IPS DF 4.7 (cell line): ENCODE data around the gene SNCAIP.
"Not testable (repeated sequence)": the region's sequence is repeated elsewhere in the genome, so short reads cannot be mapped to it uniquely, and the experiment has no call there.

ENCODE experiments used
- DNase-seq: peaks from one replicate; pipeline ENCODE4 v3.0.0-alpha.2; 2013; ENCODE audit warnings: low spot score; ENCODE audit errors: extremely low read depth

SNCAIP gene

DNA sequence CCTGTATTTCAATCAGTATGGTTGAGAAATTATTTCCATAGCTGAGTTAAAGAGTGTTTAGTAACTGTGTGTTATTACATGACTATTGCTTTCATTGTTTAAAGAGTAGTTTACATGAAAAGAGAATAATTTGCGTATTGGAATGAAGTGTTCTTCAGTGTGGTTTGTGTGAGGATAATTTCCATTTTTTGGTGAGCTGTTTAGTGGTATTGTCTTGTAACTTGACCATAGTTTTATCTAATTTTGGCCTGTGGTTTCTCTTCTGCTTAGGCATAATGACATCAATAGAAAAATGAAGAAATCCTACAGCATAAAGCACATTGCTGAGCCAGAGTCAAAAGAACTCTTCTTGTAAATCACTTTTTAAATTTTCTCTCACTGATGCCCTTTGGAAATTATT lies 151.2 kb downstream of the SNCAIP start:
- no peak for DNase-seq

GRCh38 chr5:122464191-122464590 lies 152.2 kb downstream of the SNCAIP start:
- no peak for DNase-seq

DNA sequence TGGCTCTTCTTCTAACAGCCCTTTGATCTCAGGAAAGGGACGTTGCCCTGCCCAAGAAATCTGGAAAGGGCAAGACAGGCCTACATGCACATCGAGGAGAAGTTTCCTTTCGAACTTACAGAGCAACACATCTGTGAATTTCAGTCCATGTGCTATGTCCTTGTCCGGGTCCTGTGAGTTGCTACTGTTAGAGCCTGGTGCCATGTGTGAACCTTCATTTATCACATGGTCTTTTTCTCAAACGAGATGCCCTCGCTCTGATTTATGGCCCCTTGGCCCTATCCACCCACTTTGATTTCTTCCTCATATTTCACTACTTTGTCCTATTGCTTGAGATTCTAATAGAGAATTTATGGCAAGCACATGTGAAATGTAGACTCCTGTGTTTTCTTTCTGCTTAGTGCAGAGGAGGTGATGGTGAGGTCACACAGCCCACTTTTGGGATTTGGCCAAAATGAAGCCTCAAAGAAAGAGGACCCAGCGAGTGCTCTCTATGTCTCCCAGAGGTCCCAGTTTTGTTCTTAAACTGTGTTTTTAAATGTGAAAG lies 153.1 kb downstream of the SNCAIP start:
- no peak for DNase-seq

- DNase-seq, result no peak
Observed at GRCh38 chr5:122465994-122466393, 154.0 kb downstream of the SNCAIP start.

- no peak for DNase-seq
Observed at GRCh38 chr5:122468351-122469116, 156.5 kb downstream of the SNCAIP start.

GRCh38 chr5:122469384-122469919 lies 157.4 kb downstream of the SNCAIP start:
- DNase-seq, result no peak

- DNase-seq, result no peak
Observed at GRCh38 chr5:122470365-122470764, 158.3 kb downstream of the SNCAIP start.

DNA sequence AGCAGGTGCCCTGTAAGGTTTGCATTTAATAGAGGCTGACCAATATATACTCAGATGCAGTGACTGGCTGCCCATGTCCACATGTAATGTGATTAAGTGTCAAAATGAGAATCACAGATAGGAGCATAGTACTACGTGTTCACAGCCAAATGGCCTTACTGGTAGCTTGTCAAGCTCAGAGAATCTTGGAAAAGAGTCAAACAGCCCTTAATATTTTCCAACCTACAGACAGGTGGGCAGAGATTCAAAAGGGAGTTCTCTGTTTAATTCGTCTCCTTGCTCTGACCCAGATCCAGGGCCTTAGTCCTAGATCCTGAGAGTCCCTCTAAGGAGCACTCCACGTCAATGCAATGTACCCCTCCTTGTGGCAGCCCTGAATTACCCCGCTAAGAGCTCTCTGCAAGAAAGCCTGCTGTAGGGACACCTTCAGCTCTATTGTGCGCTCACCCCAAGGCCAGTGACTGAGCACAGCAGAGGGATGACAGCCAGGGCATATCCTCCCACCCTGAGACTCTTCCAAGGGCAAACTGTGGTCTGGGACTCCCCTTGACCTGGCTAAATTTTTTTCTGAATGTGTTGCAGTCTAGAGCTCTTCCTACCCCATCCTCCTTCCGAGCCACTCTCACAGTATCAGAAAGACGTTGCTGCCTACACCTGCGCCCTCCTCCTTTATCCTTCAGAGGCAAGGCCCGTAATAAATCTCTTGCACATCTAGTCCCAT lies 159.2 kb downstream of the SNCAIP start:
- DNase-seq, result no peak

DNA sequence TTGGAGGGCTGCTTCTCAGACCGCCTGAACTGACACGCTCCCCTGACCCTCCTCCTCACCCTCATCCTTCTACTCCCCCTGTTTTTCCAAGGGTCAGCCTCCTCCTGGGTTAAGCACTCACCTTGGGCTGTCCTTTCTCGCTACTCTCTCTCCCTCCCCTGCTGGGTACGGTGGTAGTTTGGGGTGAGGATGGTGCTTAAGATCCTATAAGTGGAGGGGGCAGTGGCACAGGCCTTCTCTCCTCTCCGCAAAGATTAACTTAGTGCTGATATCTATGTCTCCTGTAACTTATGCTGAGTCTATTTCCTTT lies 159.7 kb downstream of the SNCAIP start:
- no peak for DNase-seq

DNA sequence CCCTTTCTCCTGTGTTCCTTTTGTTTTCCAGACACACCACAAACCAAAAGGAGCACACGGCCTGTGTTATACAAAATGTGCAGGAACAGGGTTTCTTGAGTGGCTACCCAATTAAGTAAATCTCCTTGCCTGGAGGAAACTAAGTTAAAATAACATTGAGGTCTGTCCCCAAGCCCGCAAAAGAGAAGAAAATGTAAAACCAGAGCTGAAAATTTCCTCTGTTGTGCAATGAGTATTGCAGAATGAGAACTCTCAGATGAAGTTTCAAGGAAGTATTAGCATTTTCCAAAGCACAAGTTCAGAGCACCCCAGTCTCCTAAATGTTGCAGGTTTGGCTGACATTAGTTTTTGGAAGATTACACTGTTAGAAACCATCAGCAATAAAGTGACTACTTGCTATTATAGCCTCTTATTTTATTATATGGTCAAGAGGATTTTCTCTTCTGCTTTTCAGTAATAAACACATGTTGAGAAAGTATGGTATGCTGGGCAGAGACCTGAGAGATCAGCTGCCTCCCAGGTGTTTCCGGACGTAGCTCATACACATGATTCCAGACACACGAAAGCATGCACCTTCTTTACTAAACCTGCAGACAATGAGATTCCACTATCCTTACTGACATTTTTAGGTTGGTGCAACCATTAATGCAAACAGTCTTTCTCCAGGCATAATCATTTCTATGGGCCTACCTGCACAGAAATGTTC lies 161.3 kb downstream of the SNCAIP start:
- no peak for DNase-seq

DNA sequence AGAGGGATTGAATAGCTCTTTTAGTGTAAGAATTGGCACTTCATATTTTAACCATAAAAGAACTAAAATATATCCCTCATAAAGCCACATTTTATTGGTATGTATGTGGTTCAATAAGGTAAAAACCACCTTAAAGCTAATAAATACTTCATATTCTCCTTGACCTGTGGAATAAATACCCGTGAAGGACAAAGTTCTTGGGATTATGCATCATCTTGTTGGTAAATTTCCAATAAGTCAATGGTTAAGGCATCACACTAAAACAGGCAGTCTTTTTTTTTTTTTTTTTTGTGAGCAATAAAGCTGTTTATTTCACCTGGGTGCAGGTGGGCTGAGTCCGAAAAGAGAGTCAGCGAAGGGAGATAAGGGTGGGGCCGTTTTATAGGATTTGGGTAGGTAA lies 161.9 kb downstream of the SNCAIP start:
- DNase-seq, result no peak

- DNase-seq, result no peak
Observed at GRCh38 chr5:122478741-122479442, 166.9 kb downstream of the SNCAIP start.

- DNase-seq, result no peak
Observed at GRCh38 chr5:122480146-122480545, 168.1 kb downstream of the SNCAIP start.

- DNase-seq, result no peak
Observed at GRCh38 chr5:122484103-122484502, 172.1 kb downstream of the SNCAIP start.

- DNase-seq, result no peak
Observed at GRCh38 chr5:122485226-122485625, 173.2 kb downstream of the SNCAIP start.

DNA sequence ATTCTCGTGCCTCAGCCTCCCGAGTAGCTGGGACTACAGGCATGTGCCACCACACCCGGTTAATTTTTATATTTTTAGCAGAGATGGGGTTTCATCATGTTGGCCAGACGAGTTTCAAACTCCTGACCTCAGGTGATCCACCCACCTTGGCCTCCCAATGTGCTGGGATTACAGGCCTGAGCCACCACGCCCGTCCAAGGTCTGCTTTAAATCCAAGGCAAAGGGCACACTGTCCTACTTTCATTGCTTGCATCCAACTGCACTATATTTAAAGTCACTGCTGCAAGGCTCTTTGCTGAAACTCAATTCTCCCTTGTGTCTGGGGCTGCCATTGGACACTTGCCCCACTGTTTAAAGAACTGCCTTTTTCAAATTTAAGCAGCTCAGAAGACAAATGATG lies 174.6 kb downstream of the SNCAIP start:
- DNase-seq, result not testable (repeated sequence)

DNA sequence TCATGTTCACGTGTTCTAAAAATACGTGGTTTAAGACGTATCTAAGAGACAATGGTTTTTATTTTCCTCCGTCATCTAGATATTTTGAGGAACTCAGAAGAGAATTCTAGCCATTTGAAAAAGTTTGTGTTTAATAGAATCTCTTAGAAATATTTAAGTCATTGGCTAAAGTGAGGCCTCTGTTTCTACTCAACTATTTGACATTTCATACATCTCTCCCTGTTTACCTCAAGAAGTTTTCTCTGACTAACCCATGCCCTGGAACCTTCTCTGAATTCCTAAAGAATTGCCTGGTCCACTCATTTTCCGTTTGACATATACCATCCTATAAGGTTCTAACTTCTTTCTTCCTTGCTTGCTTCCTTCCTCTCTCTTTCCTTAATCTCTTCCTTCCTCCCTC lies 178.7 kb downstream of the SNCAIP start:
- no peak for DNase-seq

GRCh38 chr5:122492675-122493074 lies 180.6 kb downstream of the SNCAIP start:
- DNase-seq, result no peak

GRCh38 chr5:122493091-122494021 lies 181.3 kb downstream of the SNCAIP start:
- no peak for DNase-seq

- no peak for DNase-seq
Observed at GRCh38 chr5:122494109-122494508, 182.1 kb downstream of the SNCAIP start.
